HG03342 (cell line): ENCODE data around the gene NUDT2.

ENCODE experiments used
- ATAC-seq: cut with Tn5 transposase; IDR thresholded peaks from one replicate; pipeline ENCODE4 v1.9.1; 2021; ENCODE audit warnings: mild to moderate bottlenecking, moderate library complexity; ENCODE audit not compliant: unreplicated experiment

NUDT2 gene

DNA sequence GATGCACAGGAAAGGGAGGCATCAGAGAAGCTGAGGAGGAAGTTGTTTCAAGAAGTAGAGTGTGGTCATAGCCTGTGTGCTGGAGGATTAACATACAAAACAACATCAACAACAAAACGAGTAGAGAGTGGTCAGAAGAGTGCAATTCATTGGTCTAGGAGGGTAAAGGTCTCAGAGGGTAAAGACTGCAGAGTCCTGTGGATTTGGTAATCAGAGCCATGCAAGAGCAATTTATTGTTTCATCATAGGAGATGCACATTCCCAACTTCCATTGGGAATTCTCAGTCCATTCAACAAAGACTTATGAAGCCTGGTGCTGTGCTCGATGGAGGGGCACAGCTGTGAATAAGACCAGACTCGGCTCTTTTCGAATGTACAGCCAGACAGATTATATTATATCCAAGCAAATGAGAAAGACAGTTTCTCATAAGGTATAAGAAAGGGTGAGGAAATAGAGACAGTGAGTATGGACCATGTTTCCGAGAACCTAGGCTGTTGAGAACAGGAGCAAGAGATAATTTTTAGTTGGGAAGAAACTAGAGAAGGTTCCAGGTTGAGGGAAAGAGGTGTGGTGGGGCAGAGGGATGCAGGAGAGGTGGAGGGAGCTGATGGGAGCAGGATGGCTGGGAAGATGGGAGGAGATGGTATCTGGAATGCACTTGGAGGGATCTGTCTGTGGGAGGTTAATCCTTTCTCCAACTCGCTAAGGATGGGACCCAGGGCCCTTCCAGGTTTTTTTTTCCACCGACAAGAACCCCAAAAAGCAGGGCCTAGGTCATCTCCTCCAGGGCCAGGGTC lies 55.2 kb downstream of the NUDT2 start:
- ATAC-seq: no peak

DNA sequence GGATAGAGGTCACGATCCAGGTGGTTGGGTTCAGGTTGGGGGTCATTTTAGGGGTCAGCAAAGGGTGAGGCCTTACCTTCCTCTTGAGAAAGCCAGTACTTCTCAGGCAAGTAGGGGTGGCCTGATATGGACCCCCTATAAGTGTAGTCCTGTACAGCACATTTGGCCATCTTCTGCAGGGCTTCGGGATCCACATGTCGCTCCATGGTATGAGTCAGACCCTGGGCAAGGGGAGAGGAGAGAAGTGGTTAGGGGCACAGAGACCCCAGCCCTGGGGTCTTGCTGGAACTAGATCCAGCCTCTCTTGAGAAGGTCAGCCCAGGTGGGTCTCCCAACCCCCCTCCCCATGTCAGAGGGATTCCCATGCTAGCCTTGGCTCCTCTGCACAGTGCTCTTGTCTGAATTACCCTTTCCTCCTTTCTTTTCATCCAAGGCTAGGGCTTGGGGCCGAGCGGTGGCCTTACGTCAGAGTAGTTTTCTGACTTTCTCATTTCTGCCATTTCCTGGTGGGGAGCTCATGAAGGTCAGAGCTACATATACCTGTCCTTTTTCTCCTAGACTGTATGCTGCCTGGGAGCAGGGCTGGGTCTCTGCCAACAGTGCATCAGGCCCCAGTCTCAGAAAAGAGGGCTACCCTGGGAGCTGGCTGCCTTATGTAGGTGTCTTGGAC lies 56.3 kb downstream of the NUDT2 start:
- no peak for ATAC-seq

DNA sequence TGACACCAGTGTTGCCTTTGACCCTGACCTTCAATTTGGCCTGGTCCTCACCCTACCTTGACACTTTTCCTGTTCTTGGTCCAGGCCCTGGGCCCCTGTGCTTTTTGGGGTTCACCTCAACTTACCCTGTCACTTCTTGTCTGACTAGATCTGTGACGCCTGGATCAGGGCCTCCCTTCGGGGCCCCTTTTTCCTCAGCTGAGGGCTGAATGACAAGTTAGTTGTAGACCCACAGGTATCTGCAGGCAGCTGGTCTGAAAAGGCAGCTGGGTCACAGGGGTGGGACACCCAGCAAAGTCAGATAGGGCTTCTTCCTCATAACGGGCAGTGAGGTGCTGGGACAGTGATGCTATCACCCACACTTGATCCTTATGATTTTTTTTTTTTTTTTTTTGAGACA lies 57.3 kb downstream of the NUDT2 start:
- no peak for ATAC-seq

DNA sequence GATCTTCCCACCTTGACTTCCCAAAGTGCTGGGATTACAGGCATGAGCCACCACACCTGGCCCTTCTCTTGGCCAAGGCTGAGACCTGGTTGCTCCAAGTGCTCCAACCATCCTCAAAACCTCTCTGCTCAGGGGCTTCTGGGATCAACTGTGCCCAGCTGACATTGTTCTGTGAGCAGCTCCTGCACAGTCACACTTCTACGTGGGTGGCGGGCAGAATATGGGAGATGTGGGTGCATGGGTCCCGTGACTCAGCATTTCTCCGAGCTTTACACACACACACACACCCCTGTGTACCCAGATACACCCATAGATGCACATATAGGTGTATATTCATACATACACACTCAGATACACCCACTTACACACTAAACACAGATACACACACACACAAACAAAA lies 57.9 kb downstream of the NUDT2 start:
- no peak for ATAC-seq

DNA sequence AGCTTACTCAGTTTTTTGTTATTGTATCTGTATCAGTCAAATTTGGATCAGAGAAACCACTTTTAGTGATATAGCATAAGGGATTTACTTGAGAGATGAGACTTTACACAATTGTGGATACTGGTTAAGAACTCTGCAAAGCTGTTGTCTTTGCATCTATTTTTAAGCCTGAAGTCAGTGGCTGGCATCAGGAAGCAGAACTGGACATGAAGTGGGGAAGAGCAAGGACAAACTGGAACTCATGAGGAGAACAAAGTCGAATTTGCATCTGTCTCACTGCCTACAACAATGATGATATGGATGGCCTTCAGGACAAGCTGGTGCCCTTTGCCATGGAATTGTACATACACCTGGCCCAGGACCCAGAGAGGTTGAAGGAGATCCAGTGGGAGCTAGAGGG lies 63.1 kb downstream of the NUDT2 start:
- ATAC-seq: no peak
